Middle frontal gyrus (tissue), 1 donor: ENCODE measurements around the gene TTBK1.
A peak's percentile ranks its signal among the peaks of the same experiment; 100 is the strongest.
"Not testable (repeated sequence)": the region's sequence is repeated elsewhere in the genome, so short reads cannot be mapped to it uniquely, and the experiment has no call there.

ENCODE experiments used
- DNase-seq: peaks from one replicate; pipeline ENCODE4 v3.0.0-alpha.2; 2015; ENCODE audit warnings: low spot score; ENCODE audit errors: extremely low spot score

Gene TTBK1

GRCh38 chr6:43302126-43302525, 58.8 kb downstream of the TTBK1 start:
- DNase-seq = no peak

- DNase-seq = not testable (repeated sequence)
These were observed 59.7 kb downstream of the TTBK1 start for GRCh38 chr6:43303006-43303405.

GRCh38 chr6:43303751-43304331, 60.6 kb downstream of the TTBK1 start:
- no peak for DNase-seq

- DNase-seq = no peak
These were observed 61.1 kb downstream of the TTBK1 start for GRCh38 chr6:43304361-43304760.

GRCh38 chr6:43304882-43305281, 61.6 kb downstream of the TTBK1 start:
- DNase-seq = no peak

GRCh38 chr6:43306086-43306485, 62.8 kb downstream of the TTBK1 start:
- DNase-seq = no peak

- no peak for DNase-seq
These were observed 64.3 kb downstream of the TTBK1 start for GRCh38 chr6:43307451-43308100.

- DNase-seq = peak; percentile 6
These were observed 65.1 kb downstream of the TTBK1 start, which contains the start of gene CRIP3 for GRCh38 chr6:43308101-43308989. Gene CRIP3 (minus strand): TSS chr6:43308826. CDS start chr6:43308792, 34 bp downstream.

- no peak for DNase-seq
These were observed 65.8 kb downstream of the TTBK1 start for GRCh38 chr6:43308990-43309477.

GRCh38 chr6:43310134-43310533, 66.9 kb downstream of the TTBK1 start:
- DNase-seq = no peak

- DNase-seq = no peak
These were observed 67.3 kb downstream of the TTBK1 start for GRCh38 chr6:43310624-43311023.

GRCh38 chr6:43311666-43312065, 68.4 kb downstream of the TTBK1 start:
- no peak for DNase-seq

- no peak for DNase-seq
These were observed 70.5 kb downstream of the TTBK1 start for GRCh38 chr6:43313813-43314212.

GRCh38 chr6:43318011-43318410, 74.7 kb downstream of the TTBK1 start:
- no peak for DNase-seq

- no peak for DNase-seq
These were observed 82.6 kb downstream of the TTBK1 start for GRCh38 chr6:43325876-43326275.

GRCh38 chr6:43328528-43328927, 85.2 kb downstream of the TTBK1 start:
- no peak for DNase-seq

GRCh38 chr6:43331470-43331869, 88.2 kb downstream of the TTBK1 start:
- no peak for DNase-seq

- no peak for DNase-seq
These were observed 88.6 kb downstream of the TTBK1 start for GRCh38 chr6:43331891-43332290.

- DNase-seq = no peak
These were observed 91.3 kb downstream of the TTBK1 start for GRCh38 chr6:43334466-43335095.

GRCh38 chr6:43335469-43335868, 92.2 kb downstream of the TTBK1 start:
- no peak for DNase-seq

- no peak for DNase-seq
These were observed 93.1 kb downstream of the TTBK1 start for GRCh38 chr6:43336382-43336781.
